GM18502 (cell line): ENCODE data around the gene YTHDF1.

ENCODE experiments used
- ATAC-seq: cut with Tn5 transposase; IDR thresholded peaks from one replicate; pipeline ENCODE4 v1.9.1; 2021; ENCODE audit warnings: mild to moderate bottlenecking; ENCODE audit not compliant: unreplicated experiment, poor library complexity

YTHDF1 gene

GRCh38 chr20:63214514-63214913 is 1.4 kb downstream of the YTHDF1 start:
- ATAC-seq, result no peak

GRCh38 chr20:63212792-63213191 is 3.1 kb downstream of the YTHDF1 start:
- no peak for ATAC-seq

- no peak for ATAC-seq
These were observed 3.6 kb downstream of the YTHDF1 start for GRCh38 chr20:63212393-63212730.

GRCh38 chr20:63210011-63210605 is 5.8 kb downstream of the YTHDF1 start:
- ATAC-seq, result no peak

- no peak for ATAC-seq
These were observed 7.5 kb downstream of the YTHDF1 start for GRCh38 chr20:63208346-63208909.

GRCh38 chr20:63206878-63207277 is 9.1 kb downstream of the YTHDF1 start:
- ATAC-seq, result no peak

- ATAC-seq, result no peak
These were observed 10.0 kb downstream of the YTHDF1 start for GRCh38 chr20:63205896-63206295.

GRCh38 chr20:63204362-63204761 is 11.6 kb downstream of the YTHDF1 start:
- no peak for ATAC-seq

GRCh38 chr20:63202811-63203526 is 13.0 kb downstream of the YTHDF1 start:
- no peak for ATAC-seq

GRCh38 chr20:63202021-63202420 is 13.9 kb downstream of the YTHDF1 start:
- ATAC-seq, result no peak

GRCh38 chr20:63198606-63199005 is 17.3 kb downstream of the YTHDF1 start:
- ATAC-seq, result no peak

- no peak for ATAC-seq
These were observed 19.0 kb downstream of the YTHDF1 start for GRCh38 chr20:63196768-63197470.

GRCh38 chr20:63194797-63195173 is 21.1 kb downstream of the YTHDF1 start:
- no peak for ATAC-seq

- ATAC-seq, result no peak
These were observed 21.7 kb downstream of the YTHDF1 start for GRCh38 chr20:63194007-63194796.

- ATAC-seq, result no peak
These were observed 23.2 kb downstream of the YTHDF1 start for GRCh38 chr20:63192721-63193120.

GRCh38 chr20:63191400-63191799 is 24.5 kb downstream of the YTHDF1 start:
- ATAC-seq, result no peak

GRCh38 chr20:63190828-63191227 is 25.1 kb downstream of the YTHDF1 start:
- no peak for ATAC-seq

GRCh38 chr20:63189846-63190559 is 25.9 kb downstream of the YTHDF1 start:
- no peak for ATAC-seq

- ATAC-seq, result no peak
These were observed 26.6 kb downstream of the YTHDF1 start for GRCh38 chr20:63189322-63189642.

- ATAC-seq, result no peak
These were observed 27.1 kb downstream of the YTHDF1 start for GRCh38 chr20:63188641-63189321.
